Pulmonary artery endothelial cell (primary cell): ENCODE measurements around the gene GCNT2. TPM values are rescaled to one million over a fixed set of nuclear protein-coding genes. Genes with fewer than 3 reads are reported as not detected.
"Not testable (repeated sequence)": the region's sequence is repeated elsewhere in the genome, so short reads cannot be mapped to it uniquely, and the experiment has no call there.

Experiments used
- DNase-seq: peaks from one replicate; pipeline ENCODE4 v3.0.0-alpha.2; 2011; ENCODE audit warnings: low read depth, low spot score
- total RNA-seq: library from RNA; depleted of rRNA; stranded (reverse); fragments of >200 nt; gene quantifications from 2 replicates; pipeline ENCODE4 v1.2.3, GENCODE V29; 2014

The GCNT2 gene
- total RNA-seq, 1 donor from 2014 or later: 3.1 TPM

DNA sequence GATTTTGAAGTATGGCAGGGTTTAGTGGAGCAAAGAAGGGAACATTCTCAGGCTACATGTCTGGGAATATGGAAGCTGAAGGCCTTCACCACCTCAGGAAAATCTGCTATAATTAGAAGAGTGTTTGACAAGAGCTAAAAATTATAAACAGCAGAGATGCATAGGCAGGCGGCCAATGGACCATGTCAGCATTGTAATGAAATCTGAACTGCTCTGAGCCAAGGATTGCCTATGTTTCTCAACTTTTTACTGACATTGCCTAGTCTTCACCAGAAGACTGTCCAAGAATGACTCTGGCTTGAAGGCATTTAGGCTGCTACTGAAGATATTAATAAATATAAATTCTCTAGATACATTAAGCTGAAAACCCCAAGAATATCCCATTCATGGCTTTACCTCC is 89.1 kb downstream of the GCNT2 start:
- no peak for DNase-seq

DNA sequence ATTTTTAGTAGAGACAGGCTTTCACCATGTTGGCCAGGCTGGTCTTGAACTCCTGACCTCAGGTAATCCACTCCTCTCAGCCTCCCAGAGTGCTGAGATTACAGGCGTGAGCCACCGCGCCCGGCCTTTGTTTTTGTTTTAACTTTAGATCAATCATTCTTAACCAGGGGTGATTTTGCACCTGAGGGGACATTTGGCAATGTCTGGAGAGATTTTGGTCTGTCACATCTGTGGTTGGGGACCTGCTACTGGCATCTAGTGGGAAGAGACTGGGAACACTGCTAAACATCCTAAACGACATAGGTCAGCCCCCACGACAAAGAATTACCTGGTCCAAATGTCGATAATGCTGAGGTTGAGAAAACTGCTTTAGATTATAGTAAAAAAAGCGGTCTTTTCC is 91.0 kb downstream of the GCNT2 start:
- no peak for DNase-seq

DNA sequence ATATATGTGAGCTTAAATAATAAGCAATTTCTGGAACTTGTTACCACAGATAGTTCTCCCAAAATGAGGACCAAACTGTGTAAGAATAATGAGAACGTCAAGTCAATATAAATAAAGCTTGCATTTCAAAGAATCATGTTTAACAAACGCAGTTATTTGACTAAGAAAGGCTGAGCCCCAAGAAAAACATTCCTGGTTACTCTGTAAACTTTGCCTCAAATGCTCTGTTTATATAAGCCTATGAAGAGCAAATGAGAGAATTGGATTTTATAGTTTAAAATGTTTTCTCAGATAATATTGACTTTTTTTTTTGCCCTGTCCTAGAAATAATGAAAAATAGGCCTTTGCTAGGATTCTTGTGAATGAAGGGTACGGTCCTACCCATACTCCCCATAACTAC is 91.9 kb downstream of the GCNT2 start:
- no peak for DNase-seq

DNA sequence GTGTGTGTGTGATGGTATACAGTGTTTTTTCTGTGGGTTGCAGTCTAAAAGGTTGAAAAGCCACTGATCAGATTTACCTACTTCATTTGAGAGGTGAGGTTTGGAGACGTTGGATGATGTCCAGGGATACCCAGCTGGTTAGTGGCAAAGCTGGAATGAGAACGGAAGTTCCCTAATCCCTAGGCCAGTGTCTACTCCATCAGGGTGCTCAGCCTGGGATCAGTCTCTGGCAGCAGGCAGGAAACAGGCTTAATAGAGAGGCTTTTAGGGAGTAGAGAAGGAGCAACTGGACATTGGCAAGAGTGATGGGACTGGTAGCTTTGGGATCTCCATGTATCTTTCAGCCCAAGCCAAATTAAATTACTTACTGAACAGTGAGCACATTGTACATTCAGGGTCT is 92.6 kb downstream of the GCNT2 start:
- no peak for DNase-seq

DNA sequence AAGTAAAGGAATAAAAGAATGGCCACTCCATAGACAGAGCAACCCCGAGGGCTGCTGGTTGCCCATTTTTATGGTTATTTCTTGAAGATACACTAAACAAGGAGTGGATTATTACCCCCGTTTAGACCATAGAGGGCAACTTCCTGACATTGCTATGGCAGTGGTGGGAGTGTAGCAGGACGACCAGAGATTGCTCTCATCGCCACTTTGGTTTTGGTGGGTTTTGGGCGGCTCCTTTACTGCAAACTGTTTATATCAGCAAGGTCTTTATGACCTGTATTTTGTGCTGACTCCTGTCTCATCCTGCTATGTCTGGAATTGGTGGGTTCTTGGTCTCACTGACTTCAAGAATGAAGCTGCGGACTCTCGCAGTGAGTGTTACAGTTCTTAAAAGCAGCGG is 94.5 kb downstream of the GCNT2 start:
- DNase-seq: no peak

DNA sequence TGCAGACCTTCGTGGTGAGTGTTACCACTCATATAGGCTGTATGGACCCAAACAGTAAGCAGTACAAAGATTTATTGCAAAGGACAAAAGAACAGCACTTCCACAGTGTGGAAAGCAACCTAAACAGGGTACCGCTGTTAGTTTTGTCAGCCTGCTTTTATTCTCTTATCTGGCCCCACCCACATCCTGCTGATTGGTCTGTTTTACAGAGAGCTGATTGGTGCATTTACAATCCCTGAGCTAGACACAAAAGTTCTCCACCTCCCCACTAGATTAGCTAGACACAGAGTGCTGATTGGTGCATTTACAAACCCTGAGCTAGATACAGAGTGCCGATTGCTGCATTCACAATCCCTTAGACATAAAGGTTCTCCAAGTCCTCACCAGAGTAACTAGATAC is 95.1 kb downstream of the GCNT2 start:
- not testable (repeated sequence) for DNase-seq

DNA sequence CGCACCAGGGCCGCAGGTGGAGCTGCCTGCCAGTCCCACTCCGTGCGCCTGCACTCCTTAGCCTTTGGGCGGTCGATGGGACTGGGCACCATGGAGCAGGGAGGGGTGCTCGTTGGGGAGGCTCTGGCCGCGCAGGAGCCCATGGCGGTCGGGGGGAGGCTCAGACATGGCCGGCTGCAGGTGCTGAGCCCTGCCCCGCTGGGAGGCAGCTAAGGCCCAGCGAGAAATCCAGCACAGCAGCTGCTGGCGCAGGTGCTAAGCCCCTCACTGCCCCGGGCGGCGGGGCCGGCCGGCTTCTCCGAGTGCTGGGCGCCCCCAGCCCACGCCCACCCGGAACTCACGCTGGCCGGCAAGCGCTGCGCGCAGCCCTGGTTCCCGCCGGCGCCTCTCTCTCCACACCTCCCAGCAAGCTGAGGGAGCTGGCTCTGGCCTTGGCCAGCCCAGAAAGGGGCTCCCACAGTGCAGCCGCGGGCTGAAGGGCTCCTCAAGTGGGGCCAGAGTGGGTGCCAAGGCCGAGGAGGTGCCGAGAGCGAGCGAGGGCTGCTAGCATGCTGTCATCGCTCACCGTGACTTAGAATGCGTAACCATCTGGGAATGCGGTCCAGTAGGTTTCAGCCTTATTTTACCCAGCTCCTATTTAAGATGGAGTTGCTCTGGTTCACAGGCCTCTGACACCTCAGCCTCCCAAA is 96.0 kb downstream of the GCNT2 start:
- no peak for DNase-seq

DNA sequence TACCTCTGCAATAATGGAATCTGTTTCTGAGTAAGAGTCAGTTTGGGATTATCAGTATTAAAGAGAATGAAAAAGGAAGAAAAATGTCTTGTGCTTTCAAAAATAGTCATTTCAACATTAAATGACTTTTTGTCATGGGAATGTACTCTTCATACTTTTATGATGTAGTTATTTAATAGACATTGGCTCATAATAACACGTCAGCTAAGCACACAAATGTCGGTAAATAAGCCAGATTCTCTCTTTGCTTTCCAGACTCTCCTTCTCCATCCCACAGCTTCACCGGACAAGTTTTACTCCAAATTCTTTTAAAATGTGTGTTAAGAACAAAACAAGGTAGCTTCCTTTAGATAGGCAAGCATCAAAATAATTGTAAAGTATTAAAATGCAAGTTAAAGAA is 97.3 kb downstream of the GCNT2 start:
- no peak for DNase-seq

DNA sequence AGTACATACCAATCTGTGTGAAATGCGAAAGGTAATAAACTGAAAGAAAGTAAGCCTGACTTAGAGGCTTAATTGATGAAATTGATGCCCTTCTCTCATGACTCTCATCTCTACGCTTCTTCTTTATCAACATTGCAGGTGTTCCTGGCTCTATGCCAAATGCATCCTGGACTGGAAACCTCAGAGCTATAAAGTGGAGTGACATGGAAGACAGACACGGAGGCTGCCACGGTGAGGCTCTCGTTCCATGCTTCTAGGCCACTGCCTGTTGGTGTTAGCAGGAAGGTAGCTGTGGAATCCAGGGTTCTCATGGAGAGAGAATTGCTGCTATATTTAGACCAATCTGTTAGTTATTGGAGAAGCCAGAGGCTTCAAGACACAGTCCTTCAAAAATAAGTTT is 100.1 kb downstream of the GCNT2 start:
- no peak for DNase-seq

DNA sequence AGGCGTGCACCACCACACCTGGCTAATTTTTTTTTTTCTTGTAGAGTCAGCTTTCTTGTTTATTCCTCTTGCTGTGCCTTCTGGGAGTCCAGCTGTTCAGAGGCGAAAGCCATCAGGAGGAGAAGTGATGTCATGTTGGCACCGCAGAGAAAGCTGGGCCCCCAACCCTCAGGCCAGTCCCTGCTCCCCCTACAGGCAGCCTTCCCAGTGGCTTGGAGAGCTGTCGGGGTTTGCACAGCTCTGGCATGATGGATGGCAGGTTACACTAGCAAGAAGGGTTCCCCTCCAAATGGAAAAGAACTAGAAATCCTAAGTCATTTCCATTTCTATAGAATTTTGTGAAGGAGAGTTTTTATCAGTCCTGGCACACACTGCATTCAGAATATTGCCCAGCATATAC is 100.7 kb downstream of the GCNT2 start:
- DNase-seq: no peak

DNA sequence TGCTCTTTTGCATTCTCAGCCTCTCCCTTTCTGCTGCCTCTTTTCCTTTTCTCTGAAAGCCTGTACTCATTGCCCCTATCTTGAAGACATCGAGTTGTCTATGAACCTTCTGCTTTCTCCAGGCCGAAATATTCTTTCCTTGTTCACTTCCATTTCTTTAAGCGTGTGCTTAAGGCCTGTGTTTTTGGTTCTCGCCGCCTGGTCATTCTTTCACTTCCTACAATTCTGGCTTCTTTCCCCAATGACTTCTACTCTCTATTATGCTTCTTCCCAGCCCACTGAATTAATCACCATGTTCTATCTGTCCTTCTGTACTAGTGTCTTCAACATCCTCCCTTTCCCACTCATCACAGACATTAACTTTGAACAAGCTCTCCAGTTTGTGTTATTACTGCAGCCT is 103.7 kb downstream of the GCNT2 start:
- no peak for DNase-seq

DNA sequence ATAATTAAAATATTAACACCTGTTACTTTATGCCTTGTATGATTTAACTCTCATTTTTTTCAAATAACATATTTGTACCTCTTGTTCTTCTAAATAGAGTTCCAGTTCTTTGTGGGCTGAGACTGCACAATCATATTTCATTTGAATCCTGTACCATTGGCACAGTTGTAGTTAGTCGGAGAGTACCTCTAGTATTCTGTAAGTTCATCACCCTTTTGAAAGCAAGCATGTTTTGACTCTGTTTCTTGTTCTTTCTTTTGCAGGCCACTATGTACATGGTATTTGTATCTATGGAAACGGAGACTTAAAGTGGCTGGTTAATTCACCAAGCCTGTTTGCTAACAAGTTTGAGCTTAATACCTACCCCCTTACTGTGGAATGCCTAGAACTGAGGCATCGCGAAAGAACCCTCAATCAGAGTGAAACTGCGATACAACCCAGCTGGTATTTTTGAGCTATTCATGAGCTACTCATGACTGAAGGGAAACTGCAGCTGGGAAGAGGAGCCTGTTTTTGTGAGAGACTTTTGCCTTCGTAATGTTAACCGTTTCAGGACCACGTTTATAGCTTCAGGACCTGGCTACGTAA is 105.1 kb downstream of the GCNT2 start:
- no peak for DNase-seq

DNA sequence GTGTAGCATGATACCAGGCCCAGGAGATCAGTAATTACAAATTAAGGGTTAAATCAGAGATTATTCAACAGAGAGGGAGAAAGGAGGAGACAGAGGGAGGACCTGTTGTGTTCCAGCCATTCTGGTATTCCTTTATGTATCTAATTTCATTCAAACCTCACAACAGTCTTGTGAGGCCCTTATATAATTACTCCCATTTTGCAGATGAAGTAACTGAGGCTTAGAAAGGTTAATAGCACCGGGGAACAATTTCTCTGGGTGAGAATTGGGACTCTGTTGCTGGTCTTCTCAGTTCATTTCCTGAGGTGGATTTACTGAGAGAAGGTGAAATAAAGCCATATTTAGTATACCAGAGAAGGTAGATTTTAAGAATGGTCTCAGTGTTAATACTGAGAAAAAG is 106.6 kb downstream of the GCNT2 start:
- DNase-seq: no peak

DNA sequence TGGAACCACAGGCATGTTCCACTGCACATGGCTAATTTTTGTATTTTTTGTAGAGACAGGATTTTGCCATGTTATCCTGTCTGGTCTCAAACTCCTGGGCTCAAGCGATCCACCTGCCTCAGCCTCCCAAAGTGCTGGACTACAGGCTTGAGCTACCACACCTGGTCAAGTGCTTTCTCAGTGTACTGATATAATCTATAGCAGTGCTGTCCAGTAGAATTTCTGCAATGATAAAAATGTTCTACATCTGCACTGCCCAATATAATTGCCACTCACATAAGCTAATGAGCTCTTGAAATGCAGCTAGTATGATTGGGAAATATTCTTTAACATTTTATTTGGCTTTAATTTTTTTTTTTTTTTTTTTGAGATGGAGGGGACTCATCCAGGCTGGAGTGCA is 109.0 kb downstream of the GCNT2 start:
- DNase-seq: no peak

DNA sequence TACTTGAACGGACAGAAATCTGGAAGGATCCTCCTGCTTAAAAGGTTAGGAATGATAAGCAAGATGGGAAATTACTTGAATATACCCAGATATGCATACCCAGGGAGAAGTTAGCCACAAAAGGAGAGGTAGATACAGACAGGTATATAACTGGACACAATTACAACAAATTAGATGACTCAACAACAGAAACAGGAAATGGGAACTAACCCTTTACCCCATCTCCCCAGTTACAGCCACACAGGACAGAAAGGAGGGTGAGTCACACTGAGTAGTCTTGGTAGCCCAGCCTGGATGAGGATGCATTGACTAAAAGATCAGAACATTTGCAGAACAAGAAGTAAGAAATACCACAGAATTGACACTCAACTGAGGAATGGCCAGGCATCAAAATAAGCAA is 112.1 kb downstream of the GCNT2 start:
- peak; percentile 39 for DNase-seq

DNA sequence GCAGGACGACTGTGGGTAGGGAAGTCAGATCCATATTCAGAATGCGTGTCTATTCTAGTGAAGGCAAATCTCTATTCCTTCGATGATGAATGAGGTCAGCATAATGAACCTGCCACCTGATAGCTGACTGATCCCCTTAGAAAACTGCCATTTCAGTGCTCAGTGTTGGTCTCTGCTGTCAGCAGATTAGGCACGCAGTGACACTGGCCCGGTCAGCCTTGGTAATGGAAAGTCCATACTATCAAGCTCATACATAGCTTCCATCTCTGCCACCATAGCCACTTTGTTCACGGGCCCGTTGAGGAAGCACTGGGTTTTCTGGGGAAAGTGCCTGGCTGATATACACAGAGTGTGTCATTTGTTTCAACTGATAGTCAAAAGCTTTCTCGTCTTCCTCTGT is 119.3 kb downstream of the GCNT2 start:
- no peak for DNase-seq

DNA sequence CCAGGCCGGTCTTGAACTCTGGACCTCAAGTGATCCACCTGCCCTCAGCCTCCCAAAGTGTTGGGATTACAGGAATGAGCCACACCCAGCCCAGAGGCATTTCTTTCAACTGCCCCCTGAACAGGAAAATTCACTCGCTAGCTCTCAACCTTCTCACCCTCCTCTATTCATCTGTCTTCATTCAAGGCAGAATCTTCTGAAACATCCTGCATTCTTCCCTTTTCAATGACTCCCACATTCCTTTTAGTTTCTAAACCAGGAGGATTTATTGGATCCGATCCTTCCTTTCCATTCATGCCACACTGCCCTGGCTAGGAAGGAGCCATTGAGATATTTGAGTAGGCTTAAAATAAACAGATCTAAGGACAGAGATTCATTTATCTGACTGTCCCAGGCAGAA is 120.4 kb downstream of the GCNT2 start:
- no peak for DNase-seq

DNA sequence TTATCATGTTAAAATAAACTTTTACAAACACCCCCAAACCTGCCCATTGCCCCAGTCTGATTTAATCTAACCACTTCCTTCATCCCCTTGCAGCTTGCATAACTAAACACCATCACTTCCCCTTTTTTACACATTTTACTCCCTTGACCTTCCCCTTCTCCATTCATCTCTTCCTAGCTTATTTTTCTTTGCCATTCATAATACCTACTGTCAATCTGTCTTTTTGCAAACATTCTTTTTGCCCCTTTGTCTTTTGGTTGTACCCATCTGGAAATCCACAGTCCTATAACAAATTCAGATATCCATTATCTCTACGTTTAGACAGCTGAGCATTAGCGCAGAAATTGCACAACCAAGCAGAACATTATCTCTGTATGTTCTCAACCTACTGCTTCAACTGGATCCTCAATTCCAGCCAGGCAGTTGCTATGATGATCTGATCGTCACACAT is 122.1 kb downstream of the GCNT2 start:
- no peak for DNase-seq

DNA sequence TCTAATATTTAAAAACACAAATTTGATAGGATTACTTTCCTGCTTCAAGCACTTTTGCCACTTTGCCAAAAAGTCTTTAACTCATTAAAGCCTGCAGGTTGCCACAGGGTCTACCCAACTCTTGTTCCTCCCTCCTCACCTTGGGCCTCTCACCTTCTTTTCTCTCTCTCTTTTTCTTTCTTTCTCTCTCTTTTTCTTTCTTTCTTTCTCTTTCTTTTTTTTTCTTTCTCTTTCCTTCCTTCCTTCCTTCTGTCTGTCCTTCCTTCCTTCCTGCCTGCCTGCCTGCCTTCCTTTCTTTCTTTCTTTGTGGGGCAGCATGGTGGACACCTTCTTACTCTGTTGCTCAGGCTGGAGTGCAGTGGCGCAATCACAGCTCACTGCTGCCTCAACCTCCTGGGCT is 123.1 kb downstream of the GCNT2 start:
- DNase-seq: no peak

DNA sequence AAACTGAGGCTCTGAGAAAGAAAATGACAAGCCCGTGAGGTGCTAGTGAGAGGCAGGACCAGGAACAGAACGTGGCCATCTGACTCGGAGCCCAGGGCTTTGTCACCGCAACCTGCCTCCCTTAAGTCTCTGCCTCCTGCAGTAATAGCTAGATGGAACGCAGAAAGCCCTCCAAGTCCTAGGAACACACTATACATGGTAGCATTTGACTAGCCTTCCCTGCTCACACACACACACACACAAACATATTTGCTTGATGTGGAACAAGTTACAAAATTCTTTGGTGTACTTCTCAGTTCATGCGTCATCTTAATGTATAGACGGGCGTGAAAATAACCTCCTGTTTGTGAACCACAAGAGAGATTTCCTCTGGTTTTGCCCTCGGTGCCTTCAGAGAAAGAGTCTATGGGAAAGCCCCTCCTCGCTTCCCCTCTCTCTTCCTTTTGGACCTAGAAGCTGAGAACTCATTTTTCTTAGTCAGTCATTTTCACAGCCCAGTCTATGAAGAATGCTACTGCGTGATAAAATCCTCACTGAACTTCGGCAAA is 134.4 kb downstream of the GCNT2 start:
- DNase-seq: no peak

DNA sequence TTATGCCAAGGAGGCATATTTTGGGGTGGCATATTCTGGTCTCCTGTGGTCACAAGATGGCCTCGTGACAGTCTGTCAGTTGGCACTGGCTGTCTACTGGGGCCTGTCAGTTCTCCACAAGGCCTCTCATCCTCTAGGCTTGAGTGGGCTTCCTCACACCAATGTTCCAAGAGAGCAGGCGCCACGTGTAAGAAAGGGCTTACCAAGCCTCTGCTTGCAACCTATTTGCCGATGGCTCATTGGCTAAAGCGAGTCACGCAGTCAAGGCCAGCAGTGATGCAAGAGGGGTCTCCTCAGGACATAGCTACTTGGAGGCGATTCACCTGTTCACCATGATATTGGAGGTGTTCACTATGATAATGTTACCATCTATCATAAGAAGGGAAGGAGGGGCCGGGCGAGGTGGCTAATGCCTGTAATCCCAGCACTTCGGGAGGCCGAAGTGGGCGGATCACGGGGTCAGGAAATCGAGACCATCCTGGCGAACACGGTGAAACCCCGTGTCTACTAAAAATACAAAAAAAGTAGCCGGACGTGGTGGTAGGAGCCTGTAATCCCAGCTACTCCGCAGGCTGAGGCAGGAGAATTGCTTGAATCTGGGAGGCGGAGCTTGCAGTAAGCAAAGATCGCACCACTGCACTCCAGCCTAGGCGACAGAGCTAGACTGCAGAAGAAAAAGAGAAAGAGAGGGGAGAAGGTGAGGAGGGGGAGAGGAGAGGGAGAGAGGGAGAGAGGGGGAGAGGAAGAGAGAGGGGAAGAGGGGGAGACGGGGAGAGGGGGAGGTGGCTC is 138.0 kb downstream of the GCNT2 start:
- no peak for DNase-seq

DNA sequence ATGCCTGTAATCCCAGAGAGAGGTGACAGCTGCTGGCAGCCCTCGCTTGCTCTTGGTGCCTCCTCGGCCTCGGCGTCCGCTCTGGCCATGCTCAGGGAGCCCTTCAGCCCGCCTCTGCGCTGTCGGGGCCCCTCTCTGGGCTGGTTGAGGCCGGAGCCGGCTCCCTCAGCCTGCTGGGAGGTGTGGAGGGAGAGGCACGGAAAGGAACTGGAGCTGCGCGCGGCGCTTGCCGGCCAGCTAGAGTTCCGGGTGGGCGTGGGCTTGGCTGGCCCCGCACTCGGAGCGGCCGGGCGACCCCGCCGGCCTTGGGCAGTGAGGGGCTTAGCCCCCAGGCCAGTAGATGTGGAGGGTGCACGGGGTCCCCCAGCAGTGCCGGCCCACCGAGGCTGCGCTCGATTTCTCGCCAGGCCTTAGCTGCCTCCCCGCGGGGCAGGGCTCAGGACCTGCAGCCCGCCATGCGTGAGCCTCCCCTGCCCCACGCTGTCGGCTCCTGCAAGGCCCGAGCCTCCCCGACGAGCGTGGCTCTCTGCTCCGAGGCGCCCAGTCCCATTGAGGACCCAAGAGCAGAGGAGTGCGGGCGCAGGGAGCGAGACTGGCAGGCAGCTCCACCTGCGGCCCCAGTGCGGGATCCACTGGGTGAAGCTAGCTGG is 138.7 kb downstream of the GCNT2 start:
- DNase-seq: no peak
